H1 (cell line): ENCODE measurements around the gene MEGF11. TPM values are rescaled to one million over a fixed set of nuclear protein-coding genes. Genes with fewer than 3 reads are reported as not detected.

Source experiments
- ATF3 ChIP-seq: IDR thresholded peaks from 2 replicates; pipeline ENCODE4 v1.6.1; 2011; ENCODE audit warnings: low read depth, mild to moderate bottlenecking, low read length; ENCODE audit not compliant: insufficient read depth
- E2F6 ChIP-seq: IDR thresholded peaks from 2 replicates; pipeline ENCODE4 v1.6.1; 2012; ENCODE audit warnings: inconsistent platforms
- SIX5 ChIP-seq: IDR thresholded peaks from 2 replicates; pipeline ENCODE4 v1.6.1; 2011; ENCODE audit warnings: mild to moderate bottlenecking, low read depth, low read length
- polyA plus RNA-seq, 7 experiments: library from polyadenylated mRNA; depleted of rRNA in 3 of 7; stranded (reverse) in 5 of 7; unstranded in 2 of 7; fragments of >200 nt in 5 of 7; fragments of 200-250 nt in 2 of 7; gene quantifications; 1 replicate in 5 of 7; 2 replicates in 1 of 7; 4 replicates in 1 of 7; pipeline versions ENCODE4 v1.2.1 to v1.2.3, GENCODE V29; 2011 to 2013; ENCODE audit warnings: missing spikeins in 2 of 7, mixed read lengths in 2 of 7
- total RNA-seq: library from RNA; stranded (reverse); fragmentation: NEBNext Ultra II Directional; extraction: Animal tissue kit (Norgen Biotek cat#: 25700); gene quantifications from 2 replicates; pipeline ENCODE4 v1.2.1, GENCODE V29; 2021

The MEGF11 gene
- total and polyA plus RNA-seq, 2 of the 8 experiments (the other 6 are each of a cell fraction or from before 2014, with no cell fraction given), result 4.4 to 4.8 TPM

GRCh38 chr15:66222273-66223198 lies 31.0 kb downstream of the MEGF11 start (continued):
- TF ChIP-seq E2F6, result no peak
- TF ChIP-seq ATF3, result no peak
- no peak for TF ChIP-seq SIX5
